Ishikawa (cell line): Measurements from ENCODE around the gene ERC1.

Experiments used
- CEBPB ChIP-seq: IDR thresholded peaks from 2 replicates; pipeline ENCODE4 v1.6.1; 2012
- CREB1 ChIP-seq: IDR thresholded peaks from 2 replicates; pipeline ENCODE4 v1.6.1; 2012; ENCODE audit warnings: low read depth
- EGR1 ChIP-seq: IDR thresholded peaks from 2 replicates; pipeline ENCODE4 v1.6.1; 2012
- EP300 ChIP-seq: IDR thresholded peaks from 2 replicates; pipeline ENCODE4 v1.6.1; 2012; ENCODE audit warnings: borderline replicate concordance
- FOXM1 ChIP-seq: IDR thresholded peaks from 2 replicates; pipeline ENCODE4 v1.6.1; 2012; ENCODE audit warnings: low read depth, borderline replicate concordance
- NFIC ChIP-seq: IDR thresholded peaks from 2 replicates; pipeline ENCODE4 v1.6.1; 2012
- RAD21 ChIP-seq: IDR thresholded peaks from 2 replicates; pipeline ENCODE4 v1.6.1; 2012; ENCODE audit warnings: low read depth
- REST ChIP-seq: IDR thresholded peaks from 2 replicates; pipeline ENCODE4 v1.6.1; 2012; ENCODE audit warnings: low read depth, mild to moderate bottlenecking
- TAF1 ChIP-seq: IDR thresholded peaks from 2 replicates; pipeline ENCODE4 v1.6.1; 2012; ENCODE audit warnings: low read depth, mild to moderate bottlenecking
- TCF12 ChIP-seq: IDR thresholded peaks from 2 replicates; pipeline ENCODE4 v1.6.1; 2012; ENCODE audit warnings: low read depth
- TEAD4 ChIP-seq: IDR thresholded peaks from 2 replicates; pipeline ENCODE4 v1.6.1; 2012
- YY1 ChIP-seq: IDR thresholded peaks from 2 replicates; pipeline ENCODE4 v1.6.1; 2012; ENCODE audit warnings: low read depth
- ZBTB7A ChIP-seq: IDR thresholded peaks from 2 replicates; pipeline ENCODE4 v1.6.1; 2012; ENCODE audit warnings: low read depth
- TF ChIP-seq, protein P1 (sequence below): IDR thresholded peaks from 2 replicates; pipeline ENCODE4 v1.6.1; 2012
- TF ChIP-seq, protein P2 (sequence below): IDR thresholded peaks from 2 replicates; pipeline ENCODE4 v1.6.1; 2012

The ERC1 gene

DNA sequence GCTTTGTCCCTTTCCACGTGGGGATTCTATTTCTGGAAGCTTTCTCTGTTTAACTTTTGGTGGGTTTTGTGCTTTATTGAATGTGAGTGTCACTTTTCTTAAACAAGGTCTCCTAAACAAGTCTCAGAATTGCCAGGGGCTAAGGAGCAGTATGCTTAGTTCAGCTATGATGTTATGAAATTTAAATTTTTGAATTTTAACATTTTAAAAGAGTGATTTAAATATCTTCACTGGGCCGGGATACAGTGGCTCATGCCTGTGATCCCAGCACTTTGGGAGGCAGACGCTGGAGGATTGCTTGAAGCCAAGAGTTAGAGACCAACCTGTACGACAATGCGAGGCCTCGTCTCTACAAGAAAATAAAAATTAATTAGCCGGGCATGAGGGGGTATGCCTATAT lies 276.2 kb downstream of the ERC1 start:
- no peak for TF ChIP-seq REST
- TF ChIP-seq ZBTB7A = no peak
- TF ChIP-seq TEAD4 = no peak
- TF ChIP-seq CREB1 = no peak
- TF ChIP-seq, protein P1, sequence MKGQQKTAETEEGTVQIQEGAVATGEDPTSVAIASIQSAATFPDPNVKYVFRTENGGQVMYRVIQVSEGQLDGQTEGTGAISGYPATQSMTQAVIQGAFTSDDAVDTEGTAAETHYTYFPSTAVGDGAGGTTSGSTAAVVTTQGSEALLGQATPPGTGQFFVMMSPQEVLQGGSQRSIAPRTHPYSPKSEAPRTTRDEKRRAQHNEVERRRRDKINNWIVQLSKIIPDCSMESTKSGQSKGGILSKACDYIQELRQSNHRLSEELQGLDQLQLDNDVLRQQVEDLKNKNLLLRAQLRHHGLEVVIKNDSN = no peak
- no peak for TF ChIP-seq TCF12

- no peak for TF ChIP-seq TEAD4
- no peak for TF ChIP-seq EGR1
- no peak for TF ChIP-seq CEBPB
- TF ChIP-seq TAF1 = no peak
- TF ChIP-seq, protein P2, sequence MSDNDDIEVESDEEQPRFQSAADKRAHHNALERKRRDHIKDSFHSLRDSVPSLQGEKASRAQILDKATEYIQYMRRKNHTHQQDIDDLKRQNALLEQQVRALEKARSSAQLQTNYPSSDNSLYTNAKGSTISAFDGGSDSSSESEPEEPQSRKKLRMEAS = no peak
- TF ChIP-seq, protein P1 = no peak
- no peak for TF ChIP-seq YY1
- TF ChIP-seq NFIC = no peak
- no peak for TF ChIP-seq FOXM1
- no peak for TF ChIP-seq TCF12
- no peak for TF ChIP-seq EP300
- TF ChIP-seq CREB1 = no peak
- no peak for TF ChIP-seq REST
- TF ChIP-seq ZBTB7A = no peak
- TF ChIP-seq RAD21 = no peak
Observed at GRCh38 chr12:1272142-1272541, 281.1 kb downstream of the ERC1 start.

- TF ChIP-seq, protein P2 = no peak
- TF ChIP-seq CREB1 = no peak
- TF ChIP-seq TAF1 = no peak
- no peak for TF ChIP-seq REST
- no peak for TF ChIP-seq FOXM1
- TF ChIP-seq, protein P1 = no peak
- TF ChIP-seq EP300 = no peak
- no peak for TF ChIP-seq CEBPB
- TF ChIP-seq EGR1 = no peak
- TF ChIP-seq TCF12 = no peak
- TF ChIP-seq RAD21 = no peak
- no peak for TF ChIP-seq NFIC
- no peak for TF ChIP-seq ZBTB7A
- TF ChIP-seq YY1 = no peak
- TF ChIP-seq TEAD4 = no peak
Observed at GRCh38 chr12:1273051-1273450, 282.0 kb downstream of the ERC1 start.

DNA sequence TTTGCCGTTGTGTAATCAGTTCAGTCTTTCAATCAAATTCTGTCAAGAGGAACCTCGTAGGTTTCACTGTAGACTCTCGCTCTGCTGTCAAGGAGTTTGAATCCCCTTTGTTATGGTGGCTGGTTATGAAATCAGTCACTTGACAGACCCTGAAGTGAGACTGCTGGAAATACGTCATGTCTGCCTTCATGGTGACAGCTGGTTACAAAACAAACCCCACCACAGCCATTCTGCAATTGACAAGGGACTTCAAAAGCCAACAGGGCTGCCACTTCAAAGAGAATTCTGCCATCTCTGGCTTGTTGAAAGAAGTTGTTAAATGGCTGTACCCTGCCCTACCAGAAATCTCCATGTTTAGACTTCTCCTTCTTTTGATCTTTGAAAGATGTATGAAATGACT lies 286.9 kb downstream of the ERC1 start:
- TF ChIP-seq, protein P1 = no peak
- TF ChIP-seq FOXM1 (no peak), NFIC (no peak), REST (no peak), CREB1 (no peak), EP300 (no peak)
